GM23338 (cell line): Measurements from ENCODE around the gene MIDN. TPM values are rescaled to one million over a fixed set of nuclear protein-coding genes. Genes with fewer than 3 reads are reported as not detected.

Experiments used
- ATAC-seq: fragments of 200-7000 bp; cut with Tn5 transposase; 3 replicates; pipeline ENCODE4 v1.9.1; 2020
- DNase-seq: peaks from one replicate; pipeline ENCODE4 v3.0.0-alpha.2; 2015; ENCODE audit warnings: low spot score
- H2AFZ ChIP-seq: fragments of 200-600 bp; sonication (generic); 2 replicates; pipeline ENCODE4 v1.8.0; 2016; ENCODE audit warnings: antibody characterized with exemption, mild to moderate bottlenecking, moderate library complexity
- H3F3A ChIP-seq: fragments of 200-600 bp; sonication (generic); replicated peaks from 2 replicates; pipeline ENCODE4 v1.8.0; 2017; ENCODE audit warnings: antibody characterized with exemption, mixed run types, low read depth
- H3K27ac ChIP-seq: fragments of 200-600 bp; sonication (generic); 2 replicates; pipeline ENCODE4 v1.6.1; 2016; ENCODE audit warnings: low read depth
- H3K27me3 ChIP-seq: fragments of 200-600 bp; sonication (generic); 2 replicates; pipeline ENCODE4 v1.8.0; 2016; ENCODE audit warnings: mild to moderate bottlenecking, mixed run types, moderate library complexity; ENCODE audit not compliant: insufficient read depth
- H3K36me3 ChIP-seq: fragments of 200-600 bp; sonication (generic); 2 replicates; pipeline ENCODE4 v1.8.0; 2016; ENCODE audit warnings: mild to moderate bottlenecking; ENCODE audit not compliant: insufficient read depth
- H3K4me1 ChIP-seq: fragments of 200-600 bp; sonication (generic); 2 replicates; pipeline ENCODE4 v1.8.0; 2016; ENCODE audit warnings: mild to moderate bottlenecking, moderate library complexity; ENCODE audit not compliant: insufficient read depth
- H3K4me2 ChIP-seq: fragments of 200-600 bp; sonication (generic); 2 replicates; pipeline ENCODE4 v1.7.1; 2017; ENCODE audit warnings: mixed run types
- H3K4me3 ChIP-seq: fragments of 200-600 bp; sonication (generic); 2 replicates; pipeline ENCODE4 v1.6.1; 2016; ENCODE audit warnings: mixed run types
- H3K79me2 ChIP-seq: fragments of 200-600 bp; sonication (generic); replicated peaks from 2 replicates; pipeline ENCODE4 v1.8.0; 2017; ENCODE audit warnings: mild to moderate bottlenecking; ENCODE audit not compliant: insufficient read depth
- H3K9me2 ChIP-seq: fragments of 200-600 bp; sonication (generic); 2 replicates; pipeline ENCODE4 v1.8.0; 2017; ENCODE audit not compliant: insufficient read depth
- H4K20me1 ChIP-seq: fragments of 200-600 bp; sonication (generic); replicated peaks from 2 replicates; pipeline ENCODE4 v1.8.0; 2017; ENCODE audit warnings: mild to moderate bottlenecking; ENCODE audit not compliant: insufficient read depth
- H3K27ac Mint-ChIP-seq: 2 replicates; pipeline ENCODE4 v1.8.0; 2020; ENCODE audit warnings: inconsistent platforms, mild to moderate bottlenecking, moderate library complexity, mixed read lengths
- H3K27me3 Mint-ChIP-seq: 3 replicates; pipeline ENCODE4 v1.8.0; 2022; ENCODE audit warnings: low read depth, mild to moderate bottlenecking, moderate library complexity, mixed read lengths, inconsistent platforms; ENCODE audit not compliant: insufficient read depth, poor library complexity
- H3K36me3 Mint-ChIP-seq: 3 replicates; pipeline ENCODE4 v1.8.0; 2021; ENCODE audit warnings: low read depth, mild to moderate bottlenecking, inconsistent platforms, moderate library complexity, mixed read lengths
- H3K4me1 Mint-ChIP-seq: 3 replicates; pipeline ENCODE4 v1.8.0; 2020; ENCODE audit warnings: mild to moderate bottlenecking, inconsistent platforms, mixed read lengths
- H3K4me3 Mint-ChIP-seq: 3 replicates; pipeline ENCODE4 v1.8.0; 2021; ENCODE audit warnings: moderate library complexity, mild to moderate bottlenecking, inconsistent platforms, mixed read lengths
- H3K9me3 Mint-ChIP-seq: 3 replicates; pipeline ENCODE4 v1.8.0; 2020; ENCODE audit warnings: moderate library complexity, mild to moderate bottlenecking, inconsistent platforms, mixed read lengths
- CREB1 ChIP-seq: fragments of 250-450 bp; sonication (Bioruptor Pico); IDR thresholded peaks from 2 replicates; pipeline ENCODE4 v1.5.0; 2020; ENCODE audit warnings: low read depth, mild to moderate bottlenecking, moderate library complexity
- CTCF ChIP-seq, 2 experiments: fragments of 200-600 bp in 1 of 2; sonication (generic) in 1 of 2; conservative IDR thresholded peaks; 2 replicates each; pipeline versions ENCODE4 v1.5.1 to v1.6.1; 2016 to 2017; ENCODE audit warnings: antibody characterized with exemption in 2 of 2, low read depth in 2 of 2, mild to moderate bottlenecking in 2 of 2, moderate library complexity in 1 of 2
- ETS1 ChIP-seq: IDR thresholded peaks from 2 replicates; pipeline ENCODE4 v1.6.1; 2016; ENCODE audit warnings: antibody characterized with exemption
- EZH2 ChIP-seq: fragments of 200-600 bp; sonication (generic); IDR thresholded peaks from one replicate; pipeline ENCODE4 v1.8.0; 2017; ENCODE audit warnings: antibody characterized with exemption, mild to moderate bottlenecking, low read depth; ENCODE audit not compliant: unreplicated experiment
- EZH2phosphoT487 ChIP-seq: fragments of 200-600 bp; sonication (generic); IDR thresholded peaks from one replicate; pipeline ENCODE4 v1.8.1; 2018; ENCODE audit warnings: antibody characterized with exemption; ENCODE audit not compliant: unreplicated experiment
- JUNB ChIP-seq: IDR thresholded peaks from one replicate; pipeline ENCODE4 v1.6.1; 2016; ENCODE audit warnings: antibody characterized with exemption; ENCODE audit not compliant: unreplicated experiment
- POLR2AphosphoS5 ChIP-seq: IDR thresholded peaks from 2 replicates; pipeline ENCODE4 v1.6.1; 2016; ENCODE audit warnings: antibody characterized with exemption, low read depth
- REST ChIP-seq: IDR thresholded peaks from one replicate; pipeline ENCODE4 v1.6.1; 2018; ENCODE audit warnings: antibody characterized with exemption; ENCODE audit not compliant: unreplicated experiment
- STAT1 ChIP-seq: IDR thresholded peaks from one replicate; pipeline ENCODE4 v1.6.1; 2016; ENCODE audit warnings: antibody characterized with exemption; ENCODE audit not compliant: unreplicated experiment
- ZNF114 ChIP-seq: fragments of 250-450 bp; sonication (Bioruptor Pico); IDR thresholded peaks from 2 replicates; pipeline ENCODE4 v1.5.0; 2020; ENCODE audit warnings: mild to moderate bottlenecking, moderate library complexity
- ZNF462 ChIP-seq: fragments of 250-450 bp; sonication (Bioruptor Pico); IDR thresholded peaks from 2 replicates; pipeline ENCODE4 v1.5.0; 2020; ENCODE audit warnings: mild to moderate bottlenecking, moderate library complexity
- polyA plus RNA-seq: library from polyadenylated mRNA; unstranded; fragments of >200 nt; fragmentation: Nextera tagmentation; extraction: Ambion mirVana; gene quantifications from 2 replicates; pipeline ENCODE4 v1.2.1, GENCODE V29; 2016
- total RNA-seq: library from RNA; depleted of rRNA; stranded (reverse); fragments of >200 nt; shearing (Covaris generic); gene quantifications from 2 replicates; pipeline ENCODE4 v1.2.3, GENCODE V29; 2014

MIDN gene
- total and polyA plus RNA-seq, 2 experiments from 2014 or later: 28.6 to 113 TPM

- Mint-ChIP-seq H3K4me3 (peak overlapping the region; percentile 66; the same call in 2 of the 3 replicates), H3K4me1 (peaks cover 58% of the 10 kb centered on the region), H3K27ac (peak overlapping the region; percentile 40; the same call in 1 of the 2 replicates), H3K9me3 (peaks cover 2% of the 10 kb centered on the region; the same call in 2 of the 3 replicates), H3K27me3 (peaks cover 47% of the 10 kb centered on the region), H3K36me3 (peaks cover 19% of the 10 kb centered on the region)
- Histone ChIP-seq H3K4me1 (peaks cover 58% of the 10 kb centered on the region), H3K9me2 (no peaks in the 10 kb centered on the region), H3K27me3 (peaks cover 10% of the 10 kb centered on the region; the same call in 1 of the 2 replicates), H3K27ac (peak overlapping the region; percentile 50; the same call in 1 of the 2 replicates), H3K4me3 (peak overlapping the region; percentile 95; the same call in 1 of the 2 replicates), H3F3A (peaks cover 50% of the 10 kb centered on the region), H3K79me2 (peaks cover 4% of the 10 kb centered on the region; the same call in 1 of the 2 replicates), H3K4me2 (peak overlapping the region; percentile 100), H4K20me1 (peaks cover 3% of the 10 kb centered on the region), H3K36me3 (no peaks in the 10 kb centered on the region), H2AFZ (no peak overlapping the region)
- no peak for ATAC-seq
- TF ChIP-seq ZNF462 (CRISPR knock-in tag) (no peak), STAT1 (no peak), REST (no peak), POLR2AphosphoS5 (no peak), EZH2 (no peak), ZNF114 (CRISPR knock-in tag) (no peak), CTCF (conservative IDR thresholded peaks at IDR 0.05; ENCODE audit: low read depth in 2 of 2) (no peak), CREB1 (CRISPR knock-in tag) (no peak), ETS1 (no peak), EZH2phosphoT487 (no peak), JUNB (no peak)
- DNase-seq: no peak
These were observed 14.8 kb downstream of the MIDN start for GRCh38 chr19:1263188-1263587.
